Measurements from ENCODE around the gene OPRL1.

OPRL1 gene

GRCh38 chr20:64045346-64046011 is 34.4 kb upstream of the OPRL1 start:
- peaks cover 93% of the 10 kb centered on the region for H3K27me3 ChIP-seq (ENCODE audit: insufficient read depth, low read length)
- H3K27ac ChIP-seq (ENCODE audit: low read length) = no peak overlapping the region
- H3K9ac ChIP-seq (ENCODE audit: low read depth, low read length) = no peak overlapping the region
- H3K36me3 ChIP-seq (ENCODE audit: insufficient read depth, low read depth, low read length) = no peaks in the 10 kb centered on the region
- no peaks in the 10 kb centered on the region for H3K4me1 ChIP-seq (ENCODE audit: insufficient read depth, low read length)
- H3K4me3 ChIP-seq (ENCODE audit: low read length) = no peak overlapping the region
- H3K9me3 ChIP-seq (ENCODE audit: insufficient read depth, low read depth, low read length) = no peaks in the 10 kb centered on the region

GRCh38 chr20:64047046-64047389 is 32.9 kb upstream of the OPRL1 start:
- Histone ChIP-seq H3K4me1 (ENCODE audit: insufficient read depth, low read length) (no peaks in the 10 kb centered on the region), H3K36me3 (ENCODE audit: insufficient read depth, low read depth, low read length) (no peaks in the 10 kb centered on the region), H3K9me3 (ENCODE audit: insufficient read depth, low read depth, low read length) (no peaks in the 10 kb centered on the region), H3K27me3 (ENCODE audit: insufficient read depth, low read length) (peaks cover 93% of the 10 kb centered on the region), H3K9ac (ENCODE audit: low read depth, low read length) (no peak overlapping the region), H3K27ac (ENCODE audit: low read length) (no peak overlapping the region), H3K4me3 (ENCODE audit: low read length) (no peak overlapping the region)

- Histone ChIP-seq H3K9ac (ENCODE audit: low read depth, low read length) (no peak overlapping the region), H3K9me3 (ENCODE audit: insufficient read depth, low read depth, low read length) (no peaks in the 10 kb centered on the region), H3K4me3 (ENCODE audit: low read length) (peak overlapping the region; percentile 26; the same call in 1 of the 2 replicates), H3K27ac (ENCODE audit: low read length) (no peak overlapping the region), H3K4me1 (ENCODE audit: insufficient read depth, low read length) (no peaks in the 10 kb centered on the region), H3K27me3 (ENCODE audit: insufficient read depth, low read length) (peaks cover 95% of the 10 kb centered on the region), H3K36me3 (ENCODE audit: insufficient read depth, low read depth, low read length) (no peaks in the 10 kb centered on the region)
Measured at GRCh38 chr20:64047968-64048401, 31.9 kb upstream of the OPRL1 start.

GRCh38 chr20:64048402-64049044 is 31.4 kb upstream of the OPRL1 start:
- H3K27me3 ChIP-seq (ENCODE audit: insufficient read depth, low read length) = peaks cover 89% of the 10 kb centered on the region
- H3K9me3 ChIP-seq (ENCODE audit: insufficient read depth, low read depth, low read length) = no peaks in the 10 kb centered on the region
- no peaks in the 10 kb centered on the region for H3K4me1 ChIP-seq (ENCODE audit: insufficient read depth, low read length)
- no peak overlapping the region for H3K9ac ChIP-seq (ENCODE audit: low read depth, low read length)
- no peak overlapping the region for H3K27ac ChIP-seq (ENCODE audit: low read length)
- peak overlapping the region; percentile 26; the same call in 1 of the 2 replicates for H3K4me3 ChIP-seq (ENCODE audit: low read length)
- H3K36me3 ChIP-seq (ENCODE audit: insufficient read depth, low read depth, low read length) = no peaks in the 10 kb centered on the region

- H3K27ac ChIP-seq (ENCODE audit: low read length) = no peak within 1 kb of the TSS
- no peak within 1 kb of the TSS; the same call in 1 of the 2 replicates for H3K4me3 ChIP-seq (ENCODE audit: low read length)
- H3K9ac ChIP-seq (ENCODE audit: low read depth, low read length) = no peak within 1 kb of the TSS
- no peaks in the 10 kb centered on the region for H3K36me3 ChIP-seq (ENCODE audit: insufficient read depth, low read depth, low read length)
- peaks cover 3% of the 10 kb centered on the region; the same call in 1 of the 2 replicates for H3K4me1 ChIP-seq (ENCODE audit: insufficient read depth, low read length)
- no peaks in the 10 kb centered on the region for H3K9me3 ChIP-seq (ENCODE audit: insufficient read depth, low read depth, low read length)
- H3K27me3 ChIP-seq (ENCODE audit: insufficient read depth, low read length) = peaks cover 82% of the 10 kb centered on the region
Measured at GRCh38 chr20:64049060-64049877, 30.6 kb upstream of the OPRL1 start, which contains the start of gene SOX18. SOX18 (minus strand) TSS chr20:64049639; CDS start chr20:64049516, 123 bp downstream.

GRCh38 chr20:64049878-64050260 is 30.0 kb upstream of the OPRL1 start:
- no peaks in the 10 kb centered on the region for H3K36me3 ChIP-seq (ENCODE audit: insufficient read depth, low read depth, low read length)
- H3K4me3 ChIP-seq (ENCODE audit: low read length) = no peak overlapping the region
- H3K4me1 ChIP-seq (ENCODE audit: insufficient read depth, low read length) = peaks cover 4% of the 10 kb centered on the region; the same call in 1 of the 2 replicates
- H3K27ac ChIP-seq (ENCODE audit: low read length) = no peak overlapping the region
- peaks cover 76% of the 10 kb centered on the region for H3K27me3 ChIP-seq (ENCODE audit: insufficient read depth, low read length)
- H3K9me3 ChIP-seq (ENCODE audit: insufficient read depth, low read depth, low read length) = no peaks in the 10 kb centered on the region
- no peak overlapping the region for H3K9ac ChIP-seq (ENCODE audit: low read depth, low read length)

- H3K4me3 ChIP-seq (ENCODE audit: low read length) = no peak overlapping the region
- peaks cover 70% of the 10 kb centered on the region for H3K27me3 ChIP-seq (ENCODE audit: insufficient read depth, low read length)
- H3K9ac ChIP-seq (ENCODE audit: low read depth, low read length) = no peak overlapping the region
- no peaks in the 10 kb centered on the region for H3K9me3 ChIP-seq (ENCODE audit: insufficient read depth, low read depth, low read length)
- H3K36me3 ChIP-seq (ENCODE audit: insufficient read depth, low read depth, low read length) = no peaks in the 10 kb centered on the region
- peaks cover 4% of the 10 kb centered on the region; the same call in 1 of the 2 replicates for H3K4me1 ChIP-seq (ENCODE audit: insufficient read depth, low read length)
- no peak overlapping the region for H3K27ac ChIP-seq (ENCODE audit: low read length)
Measured at GRCh38 chr20:64050261-64051032, 29.4 kb upstream of the OPRL1 start.

GRCh38 chr20:64051033-64051452 is 28.8 kb upstream of the OPRL1 start:
- H3K9ac ChIP-seq (ENCODE audit: low read depth, low read length) = no peak overlapping the region
- no peak overlapping the region for H3K4me3 ChIP-seq (ENCODE audit: low read length)
- peaks cover 4% of the 10 kb centered on the region; the same call in 1 of the 2 replicates for H3K4me1 ChIP-seq (ENCODE audit: insufficient read depth, low read length)
- H3K36me3 ChIP-seq (ENCODE audit: insufficient read depth, low read depth, low read length) = no peaks in the 10 kb centered on the region
- H3K9me3 ChIP-seq (ENCODE audit: insufficient read depth, low read depth, low read length) = no peaks in the 10 kb centered on the region
- H3K27me3 ChIP-seq (ENCODE audit: insufficient read depth, low read length) = peaks cover 64% of the 10 kb centered on the region
- no peak overlapping the region for H3K27ac ChIP-seq (ENCODE audit: low read length)

- Histone ChIP-seq H3K27ac (ENCODE audit: low read length) (no peak overlapping the region), H3K27me3 (ENCODE audit: insufficient read depth, low read length) (peaks cover 57% of the 10 kb centered on the region), H3K36me3 (ENCODE audit: insufficient read depth, low read depth, low read length) (no peaks in the 10 kb centered on the region), H3K4me3 (ENCODE audit: low read length) (no peak overlapping the region), H3K9ac (ENCODE audit: low read depth, low read length) (no peak overlapping the region), H3K4me1 (ENCODE audit: insufficient read depth, low read length) (peaks cover 4% of the 10 kb centered on the region; the same call in 1 of the 2 replicates), H3K9me3 (ENCODE audit: insufficient read depth, low read depth, low read length) (no peaks in the 10 kb centered on the region)
Measured at GRCh38 chr20:64051561-64052325, 28.1 kb upstream of the OPRL1 start.

GRCh38 chr20:64052326-64052722 is 27.6 kb upstream of the OPRL1 start:
- Histone ChIP-seq H3K27me3 (ENCODE audit: insufficient read depth, low read length) (peaks cover 51% of the 10 kb centered on the region), H3K27ac (ENCODE audit: low read length) (no peak overlapping the region), H3K9me3 (ENCODE audit: insufficient read depth, low read depth, low read length) (no peaks in the 10 kb centered on the region), H3K9ac (ENCODE audit: low read depth, low read length) (no peak overlapping the region), H3K4me3 (ENCODE audit: low read length) (no peak overlapping the region), H3K36me3 (ENCODE audit: insufficient read depth, low read depth, low read length) (no peaks in the 10 kb centered on the region), H3K4me1 (ENCODE audit: insufficient read depth, low read length) (peaks cover 4% of the 10 kb centered on the region; the same call in 1 of the 2 replicates)
